Measurements from ENCODE around the gene COL4A6. TPM values are rescaled to one million over a fixed set of nuclear protein-coding genes. Genes with fewer than 3 reads are reported as not detected.

Gene COL4A6
- total and polyA plus RNA-seq, 10 of the 15 experiments (the other 5 are each of a cell fraction or from before 2014, with no cell fraction given), result 0.02 to 0.56 (median 0.05) TPM; not detected in 3

GRCh38 chrX:108211301-108211700, 226.9 kb downstream of the COL4A6 start:
- CTCF ChIA-PET, result interaction anchor here (1.1 to 2.0 kb wide), 2 partner anchors 11 to 13 kb away, joined by 3 to 8 read pairs; no protein-coding TSS in a partner anchor
- no peak overlapping the region for H3K27ac ChIP-seq (ENCODE audit: control insufficient read depth, insufficient read depth)
- no peaks in the 10 kb centered on the region for H3K27me3 ChIP-seq (replicated peaks in 1 of 2; ENCODE audit: control insufficient read depth in 2 of 2, insufficient read depth in 2 of 2, low read length in 1 of 2)
- SMC1A ChIA-PET (ENCODE audit: uncharacterized antibody, unreplicated experiment), result interaction anchor here (0.8 kb wide), 1 partner anchor 12 kb away, joined by 3 read pairs; no protein-coding TSS in a partner anchor
- H3K4me2 ChIP-seq (ENCODE audit: control insufficient read depth, insufficient read depth), result no peak overlapping the region
- no peaks in the 10 kb centered on the region for H3K36me3 ChIP-seq (ENCODE audit: control insufficient read depth in 2 of 2, insufficient read depth in 2 of 2, low read length in 1 of 2)
- no TSS peak for BruUV-seq (replicated peaks)
- no peak overlapping the region for H2AFZ ChIP-seq (ENCODE audit: control insufficient read depth, low read depth, low read length)
- ATAC-seq (no peak), FAIRE-seq (no peak), DNase-seq (ENCODE audit: low read depth, low spot score) (no peak)
- no peaks in the 10 kb centered on the region for H4K20me1 ChIP-seq (ENCODE audit: control insufficient read depth, insufficient read depth)
- POLR2A ChIA-PET, result no interaction called here
- RAD21 ChIA-PET (ENCODE audit: unreplicated experiment), result no interaction called here
- H3K79me2 ChIP-seq (ENCODE audit: control insufficient read depth, insufficient read depth, low read length), result no peaks in the 10 kb centered on the region
- intact Hi-C loops (cut with micrococcal nuclease; ENCODE audit: unreplicated experiment) (no loop called here), in situ Hi-C loops (cut with MboI) (no loop called here)
- 0% methylated on average over 1 of the region's 1 CpG for WGBS (ENCODE audit: insufficient coverage, insufficient replicate concordance, low lambda C conversion rate, missing lambda C conversion rate)
- no peaks in the 10 kb centered on the region for H3K9me3 ChIP-seq (replicated peaks; ENCODE audit: control insufficient read depth, insufficient read depth, low read length)
- no peak for TF ChIP-seq NFYA (IDR thresholded peaks at IDR 0.05; ENCODE audit: borderline replicate concordance, low read depth, low read length)
- no peak for TF ChIP-seq SPI1 (IDR thresholded peaks at IDR 0.05; ENCODE audit: borderline replicate concordance, insufficient read depth, low read depth, low read length)
- TF ChIP-seq KLF5 (IDR thresholded peaks at IDR 0.05; ENCODE audit: partially characterized antibody), result no peak
- no peak overlapping the region for H3K4me3 ChIP-seq
- no peak overlapping the region for H3K9ac ChIP-seq (ENCODE audit: control insufficient read depth, insufficient read depth, low read length)
- no peaks in the 10 kb centered on the region for H3K4me1 ChIP-seq (ENCODE audit: control insufficient read depth, insufficient read depth, low read length)

GRCh38 chrX:108209006-108209554, 229.1 kb downstream of the COL4A6 start:
- POLR2A ChIA-PET, result no interaction called here
- H3K36me3 ChIP-seq (ENCODE audit: control insufficient read depth in 2 of 2, insufficient read depth in 2 of 2, low read length in 1 of 2), result no peaks in the 10 kb centered on the region
- 31% methylated on average over 3 of the region's 3 CpGs for WGBS (ENCODE audit: insufficient coverage, insufficient replicate concordance, low lambda C conversion rate, missing lambda C conversion rate)
- H3K79me2 ChIP-seq (ENCODE audit: control insufficient read depth, insufficient read depth, low read length), result no peaks in the 10 kb centered on the region
- no peak overlapping the region for H2AFZ ChIP-seq (ENCODE audit: control insufficient read depth, low read depth, low read length)
- H3K4me2 ChIP-seq (ENCODE audit: control insufficient read depth, insufficient read depth), result no peak overlapping the region
- intact Hi-C loops (cut with micrococcal nuclease; ENCODE audit: unreplicated experiment), result no loop called here
- H3K9me3 ChIP-seq (replicated peaks; ENCODE audit: control insufficient read depth, insufficient read depth, low read length), result no peaks in the 10 kb centered on the region
- TF ChIP-seq RELA (IDR thresholded peaks at IDR 0.05; ENCODE audit: borderline replicate concordance, partially characterized antibody) (no peak), BCL3 (IDR thresholded peaks at IDR 0.05; ENCODE audit: borderline replicate concordance, insufficient read depth, low read depth, low read length, poor library complexity, severe bottlenecking) (no peak), SUZ12 (IDR thresholded peaks at IDR 0.05; ENCODE audit: unreplicated experiment) (no peak), IRF4 (IDR thresholded peaks at IDR 0.05; ENCODE audit: low read depth, low read length) (no peak), MEF2B (IDR thresholded peaks at IDR 0.05; ENCODE audit: partially characterized antibody, poor library complexity, severe bottlenecking) (no peak), TCF12 (IDR thresholded peaks at IDR 0.05; ENCODE audit: low read depth, low read length) (no peak), HDAC6 (IDR thresholded peaks at IDR 0.05; ENCODE audit: unreplicated experiment) (no peak), ZNF592 (IDR thresholded peaks at IDR 0.05) (no peak)
- CTCF ChIA-PET, result interaction anchor here (1.2 to 1.3 kb wide), 2 partner anchors 9 to 52 kb away, joined by 3 to 4 read pairs; no protein-coding TSS in a partner anchor
- FAIRE-seq, result no peak
- no peak overlapping the region for H3K9ac ChIP-seq (ENCODE audit: control insufficient read depth, insufficient read depth, low read length)
- H3K4me1 ChIP-seq (ENCODE audit: control insufficient read depth, insufficient read depth, low read length), result no peaks in the 10 kb centered on the region
- BruUV-seq (replicated peaks), result no TSS peak
- no peak for DNase-seq (ENCODE audit: low read depth, low spot score)
- H3K4me3 ChIP-seq, result no peak overlapping the region
- H3K27me3 ChIP-seq (replicated peaks in 1 of 2; ENCODE audit: control insufficient read depth in 2 of 2, insufficient read depth in 2 of 2, low read length in 1 of 2), result 0 out of 4 replicates have a peak, but pooled peaks cover 0 to 5% of the 10 kb centered on the region in 2 experiments
- no peaks in the 10 kb centered on the region for H4K20me1 ChIP-seq (ENCODE audit: control insufficient read depth, insufficient read depth)
- no peak overlapping the region for H3K27ac ChIP-seq (ENCODE audit: control insufficient read depth, insufficient read depth)
- RAD21 ChIA-PET (ENCODE audit: unreplicated experiment), result no interaction called here
- ATAC-seq, result no peak
- SMC1A ChIA-PET (ENCODE audit: uncharacterized antibody, unreplicated experiment), result interaction anchor here (1.7 kb wide), 1 partner anchor 11 kb away, joined by 3 read pairs; no protein-coding TSS in a partner anchor
- in situ Hi-C loops (cut with MboI), result no loop called here
